ENCODE data around the gene WDR17.
A peak's percentile ranks its signal among the peaks of the same experiment; 100 is the strongest.

The WDR17 gene

DNA sequence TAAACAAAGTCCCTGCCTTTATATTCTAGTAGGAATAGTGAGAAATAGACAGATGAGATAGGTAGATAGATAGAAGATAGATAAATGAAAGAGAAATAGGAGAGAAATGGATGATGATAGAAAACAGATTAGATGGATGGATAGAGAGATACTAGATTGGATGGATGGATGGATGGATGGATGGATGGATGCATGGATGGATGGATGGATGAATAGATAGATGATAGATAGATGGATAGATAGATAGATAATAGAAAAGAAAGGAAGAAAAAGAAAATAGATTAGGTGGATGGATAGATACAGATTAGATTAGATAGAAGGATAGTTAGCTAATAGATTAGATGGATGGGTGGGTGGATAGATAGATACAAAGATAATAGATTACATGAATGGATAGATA is 33.2 kb upstream of the WDR17 start:
- Histone ChIP-seq H3K27me3 (ENCODE audit: insufficient read depth, low read depth, severe bottlenecking) (no peaks in the 10 kb centered on the region), H3K36me3 (no peaks in the 10 kb centered on the region), H3K4me3 (ENCODE audit: low read depth, low read length) (no peak overlapping the region), H3K9me3 (ENCODE audit: severe bottlenecking) (no peaks in the 10 kb centered on the region), H3K27ac (no peak overlapping the region)
- no peak for DNase-seq
- TF ChIP-seq, protein P1, sequence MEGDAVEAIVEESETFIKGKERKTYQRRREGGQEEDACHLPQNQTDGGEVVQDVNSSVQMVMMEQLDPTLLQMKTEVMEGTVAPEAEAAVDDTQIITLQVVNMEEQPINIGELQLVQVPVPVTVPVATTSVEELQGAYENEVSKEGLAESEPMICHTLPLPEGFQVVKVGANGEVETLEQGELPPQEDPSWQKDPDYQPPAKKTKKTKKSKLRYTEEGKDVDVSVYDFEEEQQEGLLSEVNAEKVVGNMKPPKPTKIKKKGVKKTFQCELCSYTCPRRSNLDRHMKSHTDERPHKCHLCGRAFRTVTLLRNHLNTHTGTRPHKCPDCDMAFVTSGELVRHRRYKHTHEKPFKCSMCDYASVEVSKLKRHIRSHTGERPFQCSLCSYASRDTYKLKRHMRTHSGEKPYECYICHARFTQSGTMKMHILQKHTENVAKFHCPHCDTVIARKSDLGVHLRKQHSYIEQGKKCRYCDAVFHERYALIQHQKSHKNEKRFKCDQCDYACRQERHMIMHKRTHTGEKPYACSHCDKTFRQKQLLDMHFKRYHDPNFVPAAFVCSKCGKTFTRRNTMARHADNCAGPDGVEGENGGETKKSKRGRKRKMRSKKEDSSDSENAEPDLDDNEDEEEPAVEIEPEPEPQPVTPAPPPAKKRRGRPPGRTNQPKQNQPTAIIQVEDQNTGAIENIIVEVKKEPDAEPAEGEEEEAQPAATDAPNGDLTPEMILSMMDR (IDR thresholded peaks at IDR 0.05; ENCODE audit: low read depth, low read length): no peak

GRCh38 chr4:176034499-176034898 is 31.1 kb upstream of the WDR17 start:
- peak; percentile 23 for DNase-seq
- no peaks in the 10 kb centered on the region for H3K36me3 ChIP-seq
- no peaks in the 10 kb centered on the region for H3K27me3 ChIP-seq (ENCODE audit: insufficient read depth, low read depth, severe bottlenecking)
- TF ChIP-seq, protein P1 (IDR thresholded peaks at IDR 0.05; ENCODE audit: low read depth, low read length): no peak
- no peak overlapping the region for H3K27ac ChIP-seq
- peaks cover 3% of the 10 kb centered on the region for H3K9me3 ChIP-seq (ENCODE audit: severe bottlenecking)
- no peak overlapping the region for H3K4me3 ChIP-seq (ENCODE audit: low read depth, low read length)

- TF ChIP-seq, protein P1 (IDR thresholded peaks at IDR 0.05; ENCODE audit: low read depth, low read length): no peak
- no peak overlapping the region for H3K27ac ChIP-seq
- H3K36me3 ChIP-seq: no peaks in the 10 kb centered on the region
- DNase-seq: no peak
- peaks cover 3% of the 10 kb centered on the region for H3K9me3 ChIP-seq (ENCODE audit: severe bottlenecking)
- no peaks in the 10 kb centered on the region for H3K27me3 ChIP-seq (ENCODE audit: insufficient read depth, low read depth, severe bottlenecking)
- no peak overlapping the region for H3K4me3 ChIP-seq (ENCODE audit: low read depth, low read length)
Observed at GRCh38 chr4:176034936-176035335, 30.7 kb upstream of the WDR17 start.

GRCh38 chr4:176036585-176037205 is 28.9 kb upstream of the WDR17 start:
- Histone ChIP-seq H3K9me3 (ENCODE audit: severe bottlenecking) (peaks cover 3% of the 10 kb centered on the region), H3K27ac (no peak overlapping the region), H3K36me3 (no peaks in the 10 kb centered on the region), H3K27me3 (ENCODE audit: insufficient read depth, low read depth, severe bottlenecking) (no peaks in the 10 kb centered on the region), H3K4me3 (ENCODE audit: low read depth, low read length) (no peak overlapping the region)
- TF ChIP-seq, protein P1 (IDR thresholded peaks at IDR 0.05; ENCODE audit: low read depth, low read length): no peak
- no peak for DNase-seq

GRCh38 chr4:176038789-176039188 is 26.9 kb upstream of the WDR17 start:
- no peak overlapping the region for H3K27ac ChIP-seq
- no peak for DNase-seq
- H3K4me3 ChIP-seq (ENCODE audit: low read depth, low read length): no peak overlapping the region
- no peaks in the 10 kb centered on the region for H3K27me3 ChIP-seq (ENCODE audit: insufficient read depth, low read depth, severe bottlenecking)
- TF ChIP-seq, protein P1 (IDR thresholded peaks at IDR 0.05; ENCODE audit: low read depth, low read length): no peak
- no peaks in the 10 kb centered on the region for H3K36me3 ChIP-seq
- peaks cover 3% of the 10 kb centered on the region for H3K9me3 ChIP-seq (ENCODE audit: severe bottlenecking)

GRCh38 chr4:176042195-176042594 is 23.4 kb upstream of the WDR17 start:
- Histone ChIP-seq H3K27me3 (ENCODE audit: insufficient read depth, low read depth, severe bottlenecking) (no peaks in the 10 kb centered on the region), H3K27ac (no peak overlapping the region), H3K36me3 (no peaks in the 10 kb centered on the region), H3K9me3 (ENCODE audit: severe bottlenecking) (peaks cover 3% of the 10 kb centered on the region), H3K4me3 (ENCODE audit: low read depth, low read length) (no peak overlapping the region)
- no peak for DNase-seq
- TF ChIP-seq, protein P1 (IDR thresholded peaks at IDR 0.05; ENCODE audit: low read depth, low read length): no peak

All from WERI-Rb-1 (cell line).